ENCODE results near the gene OCA2.
"Not testable (repeated sequence)": the region's sequence is repeated elsewhere in the genome, so short reads cannot be mapped to it uniquely, and the experiment has no call there.

Gene OCA2

DNA sequence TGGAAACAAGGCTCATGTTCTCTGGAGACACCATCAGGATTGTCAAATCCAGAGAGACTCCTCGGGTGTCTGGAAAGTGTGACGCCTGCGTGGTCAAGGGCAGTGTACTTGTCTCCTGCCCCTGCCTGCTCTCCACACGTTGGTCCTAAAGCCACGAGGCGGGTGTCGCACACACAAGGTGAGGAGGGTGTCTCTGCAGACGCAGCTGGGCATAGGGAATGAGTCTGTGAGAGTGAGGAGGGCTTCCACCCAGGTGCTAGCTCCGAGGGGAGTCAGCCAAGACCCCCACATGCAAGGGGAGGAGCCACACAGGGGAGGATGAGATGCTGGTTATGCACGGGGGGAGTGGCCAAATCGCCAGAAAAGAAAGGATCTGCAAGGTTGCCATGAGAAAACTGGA, 27.9 kb upstream of the OCA2 start:
- TF ChIP-seq, protein P1, sequence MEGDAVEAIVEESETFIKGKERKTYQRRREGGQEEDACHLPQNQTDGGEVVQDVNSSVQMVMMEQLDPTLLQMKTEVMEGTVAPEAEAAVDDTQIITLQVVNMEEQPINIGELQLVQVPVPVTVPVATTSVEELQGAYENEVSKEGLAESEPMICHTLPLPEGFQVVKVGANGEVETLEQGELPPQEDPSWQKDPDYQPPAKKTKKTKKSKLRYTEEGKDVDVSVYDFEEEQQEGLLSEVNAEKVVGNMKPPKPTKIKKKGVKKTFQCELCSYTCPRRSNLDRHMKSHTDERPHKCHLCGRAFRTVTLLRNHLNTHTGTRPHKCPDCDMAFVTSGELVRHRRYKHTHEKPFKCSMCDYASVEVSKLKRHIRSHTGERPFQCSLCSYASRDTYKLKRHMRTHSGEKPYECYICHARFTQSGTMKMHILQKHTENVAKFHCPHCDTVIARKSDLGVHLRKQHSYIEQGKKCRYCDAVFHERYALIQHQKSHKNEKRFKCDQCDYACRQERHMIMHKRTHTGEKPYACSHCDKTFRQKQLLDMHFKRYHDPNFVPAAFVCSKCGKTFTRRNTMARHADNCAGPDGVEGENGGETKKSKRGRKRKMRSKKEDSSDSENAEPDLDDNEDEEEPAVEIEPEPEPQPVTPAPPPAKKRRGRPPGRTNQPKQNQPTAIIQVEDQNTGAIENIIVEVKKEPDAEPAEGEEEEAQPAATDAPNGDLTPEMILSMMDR (IDR thresholded peaks at IDR 0.05; ENCODE audit: low read depth, low read length) = no peak
- H3K4me3 ChIP-seq (ENCODE audit: low read depth, low read length) = no peak overlapping the region
- no peak for DNase-seq (ENCODE audit: low read depth, low spot score)
- in situ Hi-C loops (cut with HindIII; ENCODE audit: low sequenced_read_pairs) = no loop called here

DNA sequence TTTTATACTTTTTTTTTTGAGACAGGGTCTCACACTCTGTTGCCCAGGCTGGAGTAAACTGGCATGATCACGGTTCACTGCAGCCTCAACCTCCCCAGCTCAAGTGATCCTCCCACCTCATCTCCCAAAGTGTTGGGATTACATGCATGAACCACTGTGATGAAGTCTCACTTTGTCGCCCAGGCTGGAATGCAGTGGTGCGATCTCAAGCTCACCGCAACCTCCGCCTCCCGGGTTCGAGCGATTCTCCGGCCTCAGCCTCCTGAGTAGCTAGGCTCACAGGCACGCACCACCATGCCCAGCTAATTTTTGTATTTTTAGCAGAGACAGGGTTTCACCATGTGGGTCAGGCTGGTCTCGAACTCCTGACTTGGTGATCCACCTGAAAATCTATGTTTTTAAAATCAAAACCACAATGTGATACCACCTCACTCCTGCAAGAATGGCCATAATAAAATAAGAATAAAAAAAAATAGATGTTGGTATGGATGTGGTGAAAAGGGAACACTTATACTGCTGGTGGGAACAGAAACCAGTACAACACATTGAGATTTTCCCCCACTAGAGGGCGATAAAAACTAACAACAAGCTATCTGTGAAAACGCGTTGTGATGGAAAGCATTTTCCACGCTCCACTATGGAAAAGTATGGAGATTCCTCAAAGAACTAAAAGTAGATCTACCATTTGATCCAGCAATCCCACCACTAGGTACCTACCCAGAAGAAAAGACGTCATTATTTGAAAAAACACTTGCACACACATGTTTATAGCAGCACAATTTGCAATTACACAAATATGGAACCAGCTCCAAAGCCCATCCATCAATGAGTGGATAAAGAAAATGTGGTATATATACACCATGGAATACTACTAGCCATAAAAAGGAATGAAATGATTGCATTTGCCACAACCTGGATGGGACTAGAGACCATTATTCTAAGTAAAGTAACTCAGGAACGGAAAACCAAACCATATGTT, 26.8 kb upstream of the OCA2 start:
- DNase-seq (ENCODE audit: low read depth, low spot score) = peak; percentile 62
- no peak overlapping the region for H3K4me3 ChIP-seq (ENCODE audit: low read depth, low read length)
- in situ Hi-C loops (cut with HindIII; ENCODE audit: low sequenced_read_pairs) = no loop called here
- TF ChIP-seq, protein P1 (IDR thresholded peaks at IDR 0.05; ENCODE audit: low read depth, low read length) = peak; percentile 67

DNA sequence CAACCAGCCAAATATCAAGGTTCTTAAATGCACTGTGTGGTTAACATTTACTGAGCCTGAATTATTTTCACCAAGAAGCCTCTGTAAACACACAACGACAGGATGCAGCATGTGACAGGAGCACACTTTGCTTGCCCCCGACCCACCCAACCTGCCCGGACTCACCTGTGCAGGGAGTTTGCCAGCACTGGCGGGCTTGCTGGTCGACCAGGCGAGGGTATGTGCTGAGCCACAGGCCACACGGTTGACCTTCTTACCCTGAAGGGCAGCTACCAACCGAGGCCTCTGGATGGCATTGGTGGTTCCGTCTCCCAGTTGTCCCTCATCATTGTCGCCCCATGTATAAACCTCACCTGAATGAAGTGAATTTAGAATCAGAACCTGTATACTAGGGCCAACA, 25.7 kb upstream of the OCA2 start:
- TF ChIP-seq, protein P1 (IDR thresholded peaks at IDR 0.05; ENCODE audit: low read depth, low read length) = no peak
- no peak overlapping the region for H3K4me3 ChIP-seq (ENCODE audit: low read depth, low read length)
- no peak for DNase-seq (ENCODE audit: low read depth, low spot score)
- in situ Hi-C loops (cut with HindIII; ENCODE audit: low sequenced_read_pairs) = no loop called here

DNA sequence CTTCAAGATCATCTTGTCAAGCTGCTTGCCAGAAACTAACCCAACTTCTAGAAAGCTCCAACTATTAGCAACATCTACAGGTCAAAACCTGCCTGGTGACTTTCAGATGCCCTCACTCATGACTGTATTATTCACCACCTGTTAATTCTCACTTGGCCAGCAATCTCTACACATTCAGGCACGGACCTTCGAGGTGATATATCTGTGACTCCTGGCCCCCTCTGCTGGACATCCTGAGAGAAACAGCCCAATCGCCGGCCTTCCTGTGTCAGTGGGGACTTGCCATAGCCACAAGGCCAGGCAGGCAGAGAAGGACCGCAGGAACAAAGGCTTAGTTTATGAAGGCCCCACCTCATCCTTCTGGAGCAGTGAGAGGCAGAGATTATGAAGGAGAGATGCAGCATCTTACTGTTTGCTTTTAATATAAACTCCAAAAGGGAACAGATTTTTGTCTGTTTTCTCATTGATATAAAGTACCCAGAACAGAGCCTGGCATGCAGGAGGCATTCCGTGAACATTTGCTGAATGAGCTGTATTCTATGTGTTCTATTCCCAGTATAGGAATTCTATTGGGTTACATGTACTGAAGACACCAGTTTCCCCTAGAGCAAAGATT, 24.4 kb upstream of the OCA2 start:
- DNase-seq (ENCODE audit: low read depth, low spot score) = peak; percentile 79
- H3K4me3 ChIP-seq (ENCODE audit: low read depth, low read length) = no peak overlapping the region
- TF ChIP-seq, protein P1 (IDR thresholded peaks at IDR 0.05; ENCODE audit: low read depth, low read length) = peak; percentile 79
- in situ Hi-C loops (cut with HindIII; ENCODE audit: low sequenced_read_pairs) = no loop called here

DNA sequence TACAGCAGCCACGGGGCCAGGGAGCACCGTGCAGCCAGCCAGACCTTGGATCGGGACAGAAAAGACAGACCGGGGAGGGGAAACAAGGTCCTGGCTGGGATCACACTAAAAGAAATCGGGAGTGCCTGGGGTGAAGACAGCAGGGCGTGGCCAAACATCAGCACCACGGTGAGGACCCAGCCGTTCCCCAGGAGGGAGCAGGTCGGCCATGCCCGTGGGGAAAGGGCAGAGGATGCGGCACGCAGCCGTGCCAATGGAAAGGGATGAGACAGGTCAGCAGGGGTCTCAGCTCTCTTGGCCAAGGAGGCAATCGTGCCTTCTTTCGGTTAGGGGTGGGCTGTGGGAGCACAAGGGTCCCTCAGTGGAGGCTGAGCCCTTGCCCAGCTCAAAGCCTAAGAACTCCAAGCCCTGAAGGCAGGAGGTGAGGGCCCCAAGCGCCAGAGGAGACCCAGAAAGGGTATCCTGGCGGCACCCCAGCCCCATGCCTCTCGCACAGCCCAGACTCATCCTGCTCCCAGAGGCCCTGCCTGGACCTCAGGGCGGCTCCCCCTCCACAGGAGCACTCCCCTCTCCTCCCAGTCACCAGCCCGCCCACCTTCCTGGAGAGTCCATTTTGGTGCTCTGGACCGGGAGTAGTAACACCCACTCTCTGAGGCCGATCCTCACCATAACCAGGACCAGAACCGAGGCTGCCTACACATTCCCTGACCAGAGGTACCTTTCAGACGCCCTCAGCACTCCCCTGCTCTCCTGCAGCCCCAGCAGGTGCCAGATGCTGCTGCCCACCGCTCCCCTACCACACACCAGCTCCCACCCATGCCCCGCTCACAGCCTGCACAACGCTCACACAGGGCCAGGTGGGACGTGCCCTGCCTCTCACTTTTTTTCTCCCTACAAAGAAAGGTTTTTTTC, 23.2 kb upstream of the OCA2 start:
- in situ Hi-C loops (cut with HindIII; ENCODE audit: low sequenced_read_pairs) = no loop called here
- no peak overlapping the region for H3K4me3 ChIP-seq (ENCODE audit: low read depth, low read length)
- DNase-seq (ENCODE audit: low read depth, low spot score) = no peak
- TF ChIP-seq, protein P1 (IDR thresholded peaks at IDR 0.05; ENCODE audit: low read depth, low read length) = no peak

DNA sequence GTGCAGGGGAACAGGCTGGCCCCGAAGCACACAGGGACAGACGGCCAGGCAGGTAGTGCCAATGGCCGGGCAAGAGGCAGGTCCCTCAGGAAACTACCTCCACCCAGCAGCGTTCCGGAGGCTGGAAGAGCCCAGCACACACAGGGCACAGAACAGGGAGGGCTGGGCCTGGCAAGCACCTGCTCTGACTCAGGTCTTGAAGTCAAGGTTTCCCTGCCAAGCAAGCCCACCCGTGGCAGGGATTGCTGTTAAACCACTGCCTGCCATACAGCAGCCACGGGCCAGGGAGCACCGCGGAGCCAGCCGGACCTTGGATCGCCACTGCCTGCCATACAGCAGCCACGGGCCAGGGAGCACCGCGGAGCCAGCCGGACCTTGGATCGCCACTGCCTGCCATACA, 22.5 kb upstream of the OCA2 start:
- H3K4me3 ChIP-seq (ENCODE audit: low read depth, low read length); in situ Hi-C loops (cut with HindIII; ENCODE audit: low sequenced_read_pairs): not testable (repeated sequence)

More for the DNA sequence above, 22.5 kb upstream of the OCA2 start:
- not testable (repeated sequence) for DNase-seq (ENCODE audit: low read depth, low spot score)
